ENCODE data around the gene LZTS2. TPM values are rescaled to one million over a fixed set of nuclear protein-coding genes. Genes with fewer than 3 reads are reported as not detected.

The LZTS2 gene
- total and polyA plus RNA-seq, 2 of the 4 experiments (the other 2 are of a cell fraction) = 19.2 to 101 TPM

DNA sequence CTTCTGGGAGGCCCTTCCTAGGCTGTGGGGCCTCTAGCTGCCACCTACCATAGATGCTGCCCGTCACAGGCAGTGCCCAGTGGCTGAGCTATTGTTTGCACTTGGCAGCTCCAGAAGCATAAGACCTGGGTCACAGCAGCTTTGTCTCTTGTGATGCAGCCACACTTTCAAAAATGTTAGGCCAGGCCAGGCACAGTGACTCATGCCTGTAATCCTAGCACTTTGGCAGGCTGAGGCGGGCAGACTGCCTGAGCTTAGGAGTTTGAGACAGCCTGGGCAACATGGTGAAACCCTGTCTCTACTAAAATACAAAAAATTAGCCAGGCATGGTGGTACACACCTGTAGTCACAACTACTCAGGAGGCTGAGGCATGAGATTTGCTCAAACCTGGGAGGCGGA is 52.7 kb downstream of the LZTS2 start:
- H3K27me3 ChIP-seq (ENCODE audit: control insufficient read depth, insufficient read depth, low read length) = peaks cover 19% of the 10 kb centered on the region
- H4K8ac ChIP-seq (ENCODE audit: low read depth in 2 of 2, low read length in 2 of 2) = peak overlapping the region in 1 of 2 experiments; percentile 62; a peak in 1 of 4 replicates
- ATAC-seq (ENCODE audit: low read depth) (peak; percentile 78), DNase-seq (peak; percentile 80)
- dilution Hi-C loops (cut with HindIII; ENCODE audit: low sequenced_read_pairs, unreplicated experiment) (no loop called here), in situ Hi-C loops (cut with MboI; ENCODE audit: low sequenced_read_pairs) (no loop called here), intact Hi-C loops (cut with micrococcal nuclease) (no loop called here)
- peaks cover 10% of the 10 kb centered on the region for H3K4me1 ChIP-seq (ENCODE audit: control insufficient read depth, insufficient read depth, low read length)
- H3K4me2 ChIP-seq (ENCODE audit: low read depth, low read length) = 0 out of 2 replicates have a peak overlapping the region, but pooled peaks have one; percentile 20
- no peak overlapping the region for H2BK5ac ChIP-seq (ENCODE audit: low read depth, low read length, poor library complexity, severe bottlenecking)
- no peak overlapping the region; the same call in 1 of the 2 replicates for H2AK5ac ChIP-seq (ENCODE audit: low read depth, low read length)
- no peak overlapping the region for H3K9ac ChIP-seq (ENCODE audit: low read depth, low read length)
- no peak overlapping the region for H4K91ac ChIP-seq (ENCODE audit: insufficient read depth, low read depth, low read length)
- BruUV-seq (replicated peaks) = no TSS peak
- H2BK120ac ChIP-seq (ENCODE audit: low read depth, low read length) = no peak overlapping the region
- H2AK9ac ChIP-seq (replicated peaks; ENCODE audit: low read depth, low read length, poor library complexity) = peak overlapping the region; percentile 80
- 47% methylated on average over 3 of the region's 3 CpGs; no CpG with 5 or more reads in 1 of the 2 experiments for WGBS, 2 experiments (ENCODE audit: extremely low coverage in 2 of 2, insufficient read length in 1 of 2)
- H4K5ac ChIP-seq (ENCODE audit: low read depth, low read length) = no peak overlapping the region
- no peak overlapping the region for H3K23ac ChIP-seq (ENCODE audit: low read depth, low read length)
- 0 out of 2 replicates have a peak overlapping the region, but pooled peaks have one; percentile 21 for H3K27ac ChIP-seq (ENCODE audit: insufficient read depth, low read length)
- no peak overlapping the region for H3K4me3 ChIP-seq (ENCODE audit: insufficient read depth, low read depth, low read length)
- H2BK20ac ChIP-seq (ENCODE audit: low read depth, low read length) = no peak overlapping the region
- peak overlapping the region; percentile 59 for H2AFZ ChIP-seq (replicated peaks; ENCODE audit: low read length, poor library complexity)
- no peaks in the 10 kb centered on the region for H3K9me3 ChIP-seq (ENCODE audit: control insufficient read depth, insufficient read depth, low read length)
- TF ChIP-seq FOS (IDR thresholded peaks at IDR 0.05; ENCODE audit: low read depth, low read length) = peak; percentile 48; the same call in 1 of the 2 replicates
- no peak for TF ChIP-seq CEBPB (IDR thresholded peaks at IDR 0.05; ENCODE audit: low read depth, low read length)
- H3K4ac ChIP-seq (ENCODE audit: low read depth, low read length) = 0 out of 2 replicates have a peak overlapping the region, but pooled peaks have one; percentile 33
- no peak overlapping the region for H3K18ac ChIP-seq (ENCODE audit: low read depth, low read length)
- H3K79me1 ChIP-seq (ENCODE audit: low read depth in 1 of 2, low read length in 2 of 2) = peaks cover 4 to 13% of the 10 kb centered on the region in 2 experiments; a peak in 3 of 4 replicates
- no peaks in the 10 kb centered on the region for H3K9me1 ChIP-seq (ENCODE audit: insufficient read depth, low read length)
- H3K36me3 ChIP-seq (ENCODE audit: control insufficient read depth, insufficient read depth, low read length) = no peaks in the 10 kb centered on the region
- no peaks in the 10 kb centered on the region for H4K20me1 ChIP-seq (ENCODE audit: insufficient read depth, low read length)
- no peak overlapping the region for H3K14ac ChIP-seq (replicated peaks; ENCODE audit: low read depth, low read length)
- CTCF ChIA-PET = interaction anchor here (0.9 to 3.2 kb wide), 5 partner anchors 8 to 90 kb away, joined by 3 to 15 read pairs (median 5); partner anchors contain the start of gene KAZALD1
- no peak overlapping the region for H2BK15ac ChIP-seq (ENCODE audit: low read depth, low read length)
- no peak overlapping the region for H3K56ac ChIP-seq (ENCODE audit: extremely low read depth, insufficient read depth, low read length)
- POLR2A ChIA-PET (ENCODE audit: unreplicated experiment) = interaction anchor here (0.6 to 1.6 kb wide), 2 partner anchors 9 to 10 kb away, joined by 11 to 22 read pairs; partner anchors contain the start of gene KAZALD1

Data from IMR-90 (cell line).